Dermis lymphatic vessel endothelial cell (primary cell): Measurements from ENCODE around the gene CDY2B. TPM values are rescaled to one million over a fixed set of nuclear protein-coding genes. Genes with fewer than 3 reads are reported as not detected.

Experiments
- total RNA-seq: library from RNA; depleted of rRNA; stranded (reverse); fragments of >200 nt; gene quantifications from 2 replicates; pipeline ENCODE4 v1.2.1, GENCODE V29; 2014

Gene CDY2B, protein sequence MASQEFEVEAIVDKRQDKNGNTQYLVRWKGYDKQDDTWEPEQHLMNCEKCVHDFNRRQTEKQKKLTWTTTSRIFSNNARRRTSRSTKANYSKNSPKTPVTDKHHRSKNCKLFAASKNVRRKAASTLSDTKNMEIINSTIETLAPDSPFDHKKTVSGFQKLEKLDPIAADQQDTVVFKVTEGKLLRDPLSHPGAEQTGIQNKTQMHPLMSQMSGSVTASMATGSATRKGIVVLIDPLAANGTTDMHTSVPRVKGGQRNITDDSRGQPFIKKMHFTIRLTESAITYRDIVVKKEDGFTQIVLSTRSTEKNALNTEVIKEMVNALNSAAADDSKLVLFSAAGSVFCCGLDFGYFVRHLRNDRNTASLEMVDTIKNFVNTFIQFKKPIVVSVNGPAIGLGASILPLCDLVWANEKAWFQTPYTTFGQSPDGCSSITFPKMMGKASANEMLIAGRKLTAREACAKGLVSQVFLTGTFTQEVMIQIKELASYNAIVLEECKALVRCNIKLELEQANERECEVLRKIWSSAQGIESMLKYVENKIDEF
- not detected in 2 replicates for total RNA-seq

DNA sequence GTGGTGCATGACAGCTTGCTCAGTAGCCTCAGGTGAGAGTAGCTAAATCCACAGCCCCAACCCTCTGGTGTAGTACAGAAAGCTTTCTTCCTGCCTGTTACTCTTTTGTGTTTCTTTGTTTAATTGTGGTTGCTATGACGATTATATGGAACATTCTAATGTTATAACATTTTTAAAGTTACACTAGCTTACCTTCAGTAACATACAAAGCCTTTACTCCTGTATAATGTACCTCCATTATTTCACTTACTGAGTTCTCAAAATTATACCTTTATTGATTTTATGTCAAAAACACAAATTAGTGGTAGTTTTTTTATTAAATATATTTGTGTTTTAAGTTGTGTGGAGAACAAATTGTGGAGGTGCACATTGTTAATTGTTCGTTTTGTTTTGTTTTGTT, at the start of gene CDY2B:
Gene CDY2B (minus strand): TSS at position 101 of the 400 bp plus-strand sequence. CDS start 328 bp downstream, outside the sequence.

Other genes starting within 250 kb of the CDY2B start
- gene CDY2A, start 145.6 kb upstream of the CDY2B start, total RNA-seq, result not detected in 2 replicates